IPS-NIHi7 (cell line): ENCODE data around the gene IGSF6.
A peak's percentile ranks its signal among the peaks of the same experiment; 100 is the strongest.

Experiments
- DNase-seq: peaks from one replicate; pipeline ENCODE4 v3.0.0; 2012; ENCODE audit warnings: mixed read lengths; ENCODE audit errors: extremely low spot score

Gene IGSF6

GRCh38 chr16:21602785-21603184 is 49.6 kb downstream of the IGSF6 start:
- DNase-seq: no peak

GRCh38 chr16:21600031-21600773 is 52.2 kb downstream of the IGSF6 start:
- no peak for DNase-seq

GRCh38 chr16:21599122-21600030 is 53.0 kb downstream of the IGSF6 start, which contains the start of gene METTL9:
METTL9 (plus strand) TSS chr16:21599577; CDS start chr16:21599734, 157 bp downstream.
- DNase-seq: peak; percentile 97

- peak; percentile 21 for DNase-seq
Observed at GRCh38 chr16:21598701-21599121, 53.7 kb downstream of the IGSF6 start.

GRCh38 chr16:21598206-21598605 is 54.2 kb downstream of the IGSF6 start:
- DNase-seq: no peak

- DNase-seq: no peak
Observed at GRCh38 chr16:21597561-21598030, 54.8 kb downstream of the IGSF6 start.

- DNase-seq: no peak
Observed at GRCh38 chr16:21593530-21594289, 58.7 kb downstream of the IGSF6 start.

- no peak for DNase-seq
Observed at GRCh38 chr16:21592191-21592590, 60.2 kb downstream of the IGSF6 start.

- DNase-seq: no peak
Observed at GRCh38 chr16:21590796-21591195, 61.6 kb downstream of the IGSF6 start.

GRCh38 chr16:21590287-21590686 is 62.1 kb downstream of the IGSF6 start:
- no peak for DNase-seq

- no peak for DNase-seq
Observed at GRCh38 chr16:21589551-21589950, 62.9 kb downstream of the IGSF6 start.
